NAMALWA (cell line): ENCODE data around the gene DYNC2LI1.

Experiments
- DNase-seq: peaks from one replicate; pipeline ENCODE4 v3.0.0-alpha.2; 2015; ENCODE audit warnings: low spot score

DYNC2LI1 gene

GRCh38 chr2:43846140-43846793 is 72.4 kb downstream of the DYNC2LI1 start:
- DNase-seq, result no peak

- DNase-seq, result peak; percentile 9
Observed at GRCh38 chr2:43848214-43848613, 74.4 kb downstream of the DYNC2LI1 start.

DNA sequence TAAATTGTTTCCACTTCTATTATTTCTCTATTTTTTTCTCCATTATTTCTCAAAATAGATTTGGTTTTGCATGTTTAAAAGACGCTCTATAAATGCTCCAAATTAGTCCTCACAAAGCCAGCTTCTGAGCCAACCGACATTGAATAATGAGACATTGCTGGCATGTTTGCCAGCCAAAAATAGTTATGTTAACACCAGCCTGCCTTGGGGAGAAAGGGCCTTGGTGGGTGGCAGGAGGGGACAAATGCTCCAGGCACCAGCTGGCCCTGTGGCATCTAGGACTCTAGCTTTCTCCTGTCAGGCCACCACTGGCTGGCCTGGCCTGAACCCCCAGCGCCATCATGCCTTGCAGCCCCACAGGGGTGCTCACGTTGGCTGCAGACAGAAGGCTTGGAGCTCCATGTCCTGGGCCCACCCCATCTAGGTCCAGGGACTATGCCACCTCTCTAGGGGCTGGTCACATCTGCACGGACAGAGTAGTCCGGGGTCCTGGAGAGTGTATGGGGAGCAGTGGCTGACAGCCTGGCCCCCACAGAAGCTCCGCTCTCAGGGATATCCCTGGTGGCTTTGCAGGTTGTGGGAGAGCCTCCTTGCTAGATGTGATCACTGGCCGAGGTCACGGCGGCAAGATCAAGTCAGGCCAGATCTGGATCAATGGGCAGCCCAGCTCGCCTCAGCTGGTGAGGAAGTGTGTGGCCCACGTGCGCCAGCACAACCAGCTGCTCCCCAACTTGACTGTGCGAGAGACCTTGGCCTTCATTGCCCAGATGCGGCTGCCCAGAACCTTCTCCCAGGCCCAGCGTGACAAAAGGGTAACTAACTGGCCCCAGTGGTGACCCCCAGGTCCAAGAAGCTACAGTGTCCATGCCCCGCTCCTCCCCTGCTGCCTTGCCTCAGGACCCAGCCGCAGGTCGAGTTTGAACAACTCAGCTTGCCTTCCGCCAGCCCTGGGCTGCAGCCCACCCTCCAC is 77.5 kb downstream of the DYNC2LI1 start:
- DNase-seq, result no peak

DNA sequence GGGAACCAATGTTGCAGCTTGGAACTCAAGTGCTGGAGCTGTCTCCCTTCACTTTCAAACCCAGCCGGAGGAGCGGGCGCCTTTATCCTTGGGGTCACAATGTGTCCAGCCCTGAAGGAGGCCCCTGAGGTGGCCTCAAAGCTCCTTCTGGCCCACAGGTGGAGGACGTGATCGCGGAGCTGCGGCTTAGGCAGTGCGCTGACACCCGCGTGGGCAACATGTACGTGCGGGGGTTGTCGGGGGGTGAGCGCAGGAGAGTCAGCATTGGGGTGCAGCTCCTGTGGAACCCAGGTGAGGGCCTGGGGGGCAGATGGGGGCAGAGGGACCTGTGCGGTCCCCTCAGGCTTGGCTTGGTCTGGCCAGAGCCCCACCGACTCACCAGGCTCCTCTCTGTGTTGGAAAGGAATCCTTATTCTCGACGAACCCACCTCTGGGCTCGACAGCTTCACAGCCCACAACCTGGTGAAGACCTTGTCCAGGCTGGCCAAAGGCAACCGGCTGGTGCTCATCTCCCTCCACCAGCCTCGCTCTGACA is 78.4 kb downstream of the DYNC2LI1 start:
- DNase-seq, result no peak

GRCh38 chr2:43853141-43854081 is 79.6 kb downstream of the DYNC2LI1 start:
- no peak for DNase-seq

DNA sequence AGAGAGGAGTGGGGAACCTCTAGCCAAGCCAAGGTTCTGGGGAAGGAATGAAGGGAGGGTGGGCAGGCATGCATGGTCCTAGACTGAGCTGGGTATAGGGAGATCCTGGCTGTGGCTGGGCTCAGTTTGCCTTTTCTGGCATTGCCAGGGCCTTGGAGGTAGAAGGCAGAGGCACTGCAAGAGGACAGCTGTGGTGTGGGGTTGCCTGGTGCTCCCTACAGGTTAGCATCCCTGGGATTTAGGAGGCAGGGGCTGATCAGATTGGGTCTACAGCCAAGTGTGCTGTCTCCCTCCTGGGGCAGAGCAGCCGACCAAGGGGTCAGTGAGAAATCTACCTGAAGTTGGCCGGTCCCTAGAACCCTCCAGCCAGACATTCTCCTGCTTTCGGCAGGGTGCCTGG is 80.8 kb downstream of the DYNC2LI1 start:
- no peak for DNase-seq

DNA sequence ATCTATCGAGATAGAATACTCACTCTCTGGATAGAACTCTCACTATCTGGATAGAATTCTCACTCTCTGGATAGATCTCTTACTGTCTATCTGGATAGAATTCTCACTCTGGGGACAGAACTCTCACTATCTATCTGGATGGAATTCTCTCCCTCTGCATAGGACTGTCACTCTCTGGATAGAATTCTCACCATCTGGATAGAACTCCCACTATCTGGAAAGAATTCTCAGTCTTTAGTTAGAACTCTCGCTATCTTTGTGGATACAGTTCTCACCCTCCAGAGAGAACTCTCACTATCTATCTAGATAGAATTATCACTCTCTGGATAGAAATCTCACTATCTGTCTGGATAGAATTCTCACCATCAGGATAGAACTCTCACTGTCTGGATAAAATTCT is 81.5 kb downstream of the DYNC2LI1 start:
- no peak for DNase-seq
